Measurements from ENCODE around the gene ART5. TPM values are rescaled to one million over a fixed set of nuclear protein-coding genes. Genes with fewer than 3 reads are reported as not detected.
A peak's percentile ranks its signal among the peaks of the same experiment; 100 is the strongest.

ART5 gene
- total and polyA plus RNA-seq, 9 of the 15 experiments (the other 6 are each of a cell fraction or from before 2014, with no cell fraction given), result 0.08 to 0.59 (median 0.33) TPM

GRCh38 chr11:3655547-3655946 lies 13.8 kb upstream of the ART5 start:
- Histone ChIP-seq H3K27me3 (ENCODE audit: control insufficient read depth in 2 of 2, insufficient read depth in 2 of 2, low read length in 2 of 2) (peaks cover 31 to 33% of the 10 kb centered on the region in 2 experiments), H3K9me1 (ENCODE audit: control insufficient read depth, insufficient read depth, low read length) (no peaks in the 10 kb centered on the region), H3K9ac (ENCODE audit: insufficient read depth in 1 of 2, low read depth in 2 of 2, low read length in 2 of 2) (no peak overlapping the region), H3K27ac (ENCODE audit: extremely low read depth, low read depth, low read length) (no peak overlapping the region), H3K9me3 (replicated peaks; ENCODE audit: control insufficient read depth, insufficient read depth, low read depth, low read length) (no peaks in the 10 kb centered on the region), H3K36me3 (ENCODE audit: control insufficient read depth, insufficient read depth, low read length) (no peaks in the 10 kb centered on the region), H3K4me1 (replicated peaks in 1 of 2; ENCODE audit: control insufficient read depth in 2 of 2, insufficient read depth in 2 of 2, low read length in 2 of 2) (peaks cover 3 to 5% of the 10 kb centered on the region in 2 experiments; a peak in 4 of 5 replicates), H3K79me2 (ENCODE audit: control insufficient read depth, insufficient read depth, low read length) (no peaks in the 10 kb centered on the region), H3K4me2 (ENCODE audit: insufficient read depth, low read length) (no peak overlapping the region), H3K4me3 (no peak overlapping the region), H2AFZ (ENCODE audit: low read depth, low read length) (no peak overlapping the region), H4K20me1 (replicated peaks; ENCODE audit: control insufficient read depth, insufficient read depth, low read length) (peaks cover 2% of the 10 kb centered on the region; the same call in 1 of the 2 replicates)
- BruUV-seq (replicated peaks), result no TSS peak
- WGBS (ENCODE audit: insufficient coverage, low coverage, missing lambda C conversion rate), result 2% methylated on average over 3 of the region's 3 CpGs
- POLR2A ChIA-PET, result interaction anchor here (1.0 kb wide), 1 partner anchor 9 kb away, joined by 3 read pairs; no protein-coding TSS in a partner anchor
- peak; percentile 83 for ATAC-seq
- DNase-seq (ENCODE audit: extremely low read depth in 1 of 4, low spot score in 3 of 4), result no peak
- CTCF ChIA-PET (ENCODE audit: low intra/inter-chr PET ratio), result no interaction called here
- intact Hi-C loops (cut with micrococcal nuclease), result no loop called here
- in situ Hi-C loops (cut with MboI), result no loop called here
- FAIRE-seq, result no peak
- TF ChIP-seq DIDO1 (tag; IDR thresholded peaks at IDR 0.05; ENCODE audit: low read depth) (no peak), RAD51 (IDR thresholded peaks at IDR 0.05; ENCODE audit: borderline replicate concordance, low read depth) (peak; percentile 72; the same call in 1 of the 2 replicates), ZNF707 (CRISPR knock-in tag; conservative IDR thresholded peaks at IDR 0.05) (no peak), REST (IDR thresholded peaks at IDR 0.05; ENCODE audit: borderline replicate concordance) (peak; percentile 22; the same call in 1 of the 2 replicates), REST (CRISPR knock-in tag; IDR thresholded peaks at IDR 0.05; ENCODE audit: low read depth) (no peak), BDP1 (IDR thresholded peaks at IDR 0.05; ENCODE audit: insufficient read depth, insufficient read length) (no peak), RERE (CRISPR knock-in tag; IDR thresholded peaks at IDR 0.05; ENCODE audit: borderline replicate concordance) (no peak)
